Osteocyte (in vitro differentiated cells): ENCODE results near the gene PKD2. TPM values are rescaled to one million over a fixed set of nuclear protein-coding genes. Genes with fewer than 3 reads are reported as not detected.

Experiments used
- DNase-seq: peaks from one replicate; pipeline ENCODE4 v3.0.0; 2021; ENCODE audit warnings: mixed read lengths; ENCODE audit not compliant: unreplicated experiment; ENCODE audit errors: extremely low spot score
- H3K27ac Mint-ChIP-seq: one replicate; pipeline ENCODE4 v1.8.0; 2021; ENCODE audit warnings: mild to moderate bottlenecking, mixed read lengths; ENCODE audit not compliant: unreplicated experiment
- H3K27me3 Mint-ChIP-seq: one replicate; pipeline ENCODE4 v1.8.0; 2021; ENCODE audit warnings: mixed read lengths; ENCODE audit not compliant: unreplicated experiment
- H3K36me3 Mint-ChIP-seq: one replicate; pipeline ENCODE4 v1.8.0; 2021; ENCODE audit warnings: mixed read lengths; ENCODE audit not compliant: unreplicated experiment
- H3K4me1 Mint-ChIP-seq: one replicate; pipeline ENCODE4 v1.8.0; 2021; ENCODE audit warnings: mixed read lengths; ENCODE audit not compliant: unreplicated experiment
- H3K4me3 Mint-ChIP-seq: one replicate; pipeline ENCODE4 v1.8.0; 2021; ENCODE audit warnings: mild to moderate bottlenecking, moderate library complexity, mixed read lengths; ENCODE audit not compliant: unreplicated experiment
- H3K9me3 Mint-ChIP-seq: one replicate; pipeline ENCODE4 v1.8.0; 2021; ENCODE audit warnings: mixed read lengths; ENCODE audit not compliant: unreplicated experiment
- total RNA-seq: library from RNA; stranded (reverse); gene quantifications from 2 replicates; pipeline ENCODE4 v1.2.1, GENCODE V29; 2021
- TF ChIP-seq, protein P1 (sequence below): fragments of 200-600 bp; sonication (generic); IDR thresholded peaks from 2 replicates; pipeline ENCODE4 v1.5.0; 2021; ENCODE audit warnings: antibody characterized with exemption, mild to moderate bottlenecking, moderate library complexity

The PKD2 gene
- total RNA-seq, 1 donor from 2014 or later = 54.7 TPM

DNA sequence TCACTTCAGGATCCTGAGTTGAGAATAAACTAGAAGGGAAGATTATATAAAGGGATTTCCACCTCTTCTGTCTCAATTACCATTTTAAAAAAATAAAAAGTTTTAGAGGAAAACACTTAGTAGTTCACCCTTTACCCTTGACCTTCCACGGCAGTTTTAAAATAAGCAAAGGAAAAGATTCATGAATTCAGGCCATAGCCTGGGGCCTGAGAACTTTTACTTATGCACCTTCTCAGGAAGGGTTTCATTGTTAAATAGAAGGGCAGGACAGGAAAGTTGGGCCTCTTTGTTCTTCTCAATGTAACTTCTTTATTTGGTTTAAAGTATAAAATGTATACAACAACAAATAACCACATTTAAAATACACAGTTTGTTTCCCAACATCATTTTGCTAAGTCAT, 54.9 kb downstream of the PKD2 start:
- H3K27me3 Mint-ChIP-seq = no peaks in the 10 kb centered on the region
- H3K9me3 Mint-ChIP-seq = no peaks in the 10 kb centered on the region
- peaks cover 35% of the 10 kb centered on the region for H3K36me3 Mint-ChIP-seq
- TF ChIP-seq, protein P1, sequence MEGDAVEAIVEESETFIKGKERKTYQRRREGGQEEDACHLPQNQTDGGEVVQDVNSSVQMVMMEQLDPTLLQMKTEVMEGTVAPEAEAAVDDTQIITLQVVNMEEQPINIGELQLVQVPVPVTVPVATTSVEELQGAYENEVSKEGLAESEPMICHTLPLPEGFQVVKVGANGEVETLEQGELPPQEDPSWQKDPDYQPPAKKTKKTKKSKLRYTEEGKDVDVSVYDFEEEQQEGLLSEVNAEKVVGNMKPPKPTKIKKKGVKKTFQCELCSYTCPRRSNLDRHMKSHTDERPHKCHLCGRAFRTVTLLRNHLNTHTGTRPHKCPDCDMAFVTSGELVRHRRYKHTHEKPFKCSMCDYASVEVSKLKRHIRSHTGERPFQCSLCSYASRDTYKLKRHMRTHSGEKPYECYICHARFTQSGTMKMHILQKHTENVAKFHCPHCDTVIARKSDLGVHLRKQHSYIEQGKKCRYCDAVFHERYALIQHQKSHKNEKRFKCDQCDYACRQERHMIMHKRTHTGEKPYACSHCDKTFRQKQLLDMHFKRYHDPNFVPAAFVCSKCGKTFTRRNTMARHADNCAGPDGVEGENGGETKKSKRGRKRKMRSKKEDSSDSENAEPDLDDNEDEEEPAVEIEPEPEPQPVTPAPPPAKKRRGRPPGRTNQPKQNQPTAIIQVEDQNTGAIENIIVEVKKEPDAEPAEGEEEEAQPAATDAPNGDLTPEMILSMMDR = no peak
- DNase-seq = no peak
- no peak overlapping the region for H3K4me3 Mint-ChIP-seq
- no peaks in the 10 kb centered on the region for H3K4me1 Mint-ChIP-seq
- no peak overlapping the region for H3K27ac Mint-ChIP-seq

DNA sequence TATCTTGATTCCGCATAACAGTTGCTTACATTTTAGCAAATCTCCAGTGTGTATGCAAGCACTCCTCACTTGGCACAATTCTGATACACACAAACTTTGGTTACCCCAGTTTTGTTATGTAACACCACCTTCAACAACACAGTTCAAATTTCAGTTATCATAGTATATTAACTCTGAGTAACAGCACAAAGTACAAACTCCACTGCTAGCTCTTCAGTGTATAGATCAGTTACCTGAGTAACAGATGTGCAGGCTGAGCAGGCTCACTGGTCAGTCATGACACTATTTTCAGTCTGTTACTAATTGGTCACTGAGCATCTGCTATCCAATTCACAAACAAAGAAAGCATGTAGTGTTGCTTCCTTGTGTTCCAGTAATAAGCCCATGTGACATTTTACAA, 55.4 kb downstream of the PKD2 start:
- no peak for DNase-seq
- no peak overlapping the region for H3K27ac Mint-ChIP-seq
- TF ChIP-seq, protein P1 = no peak
- no peak overlapping the region for H3K4me3 Mint-ChIP-seq
- no peaks in the 10 kb centered on the region for H3K27me3 Mint-ChIP-seq
- peaks cover 41% of the 10 kb centered on the region for H3K36me3 Mint-ChIP-seq
- H3K9me3 Mint-ChIP-seq = no peaks in the 10 kb centered on the region
- no peaks in the 10 kb centered on the region for H3K4me1 Mint-ChIP-seq

DNA sequence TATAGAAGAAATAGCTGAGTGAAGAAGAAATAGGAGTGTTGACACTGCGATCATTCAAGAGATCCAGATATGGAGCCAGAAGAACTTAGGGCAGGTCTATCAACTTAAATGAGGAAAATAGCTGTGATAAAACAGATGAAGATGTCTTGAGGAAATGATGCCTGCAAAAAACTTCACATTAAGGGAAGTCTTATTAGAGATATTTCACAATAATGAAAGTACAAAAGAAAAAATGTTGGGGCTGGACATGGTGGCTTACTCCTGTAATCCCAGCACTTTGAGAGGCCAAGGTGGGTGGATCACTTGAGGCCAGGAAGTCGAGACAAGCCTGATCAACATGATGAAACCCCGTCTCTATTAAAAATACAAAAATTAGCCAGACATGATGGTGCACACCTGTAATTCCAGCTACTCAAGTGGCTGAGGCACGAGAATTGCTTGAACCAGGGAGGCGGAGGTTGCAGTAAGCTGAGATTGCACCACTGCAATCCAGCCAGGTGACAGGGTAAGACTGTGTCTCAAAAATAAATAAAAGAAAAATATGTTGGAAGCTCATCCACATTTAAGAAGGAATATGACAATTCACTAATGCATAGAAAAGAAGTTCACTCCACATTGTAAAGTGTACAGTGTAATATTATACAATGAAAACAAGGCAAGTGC, 56.3 kb downstream of the PKD2 start:
- Mint-ChIP-seq H3K27ac (no peak overlapping the region), H3K36me3 (peaks cover 44% of the 10 kb centered on the region), H3K4me3 (no peak overlapping the region), H3K4me1 (no peaks in the 10 kb centered on the region), H3K9me3 (peaks cover 3% of the 10 kb centered on the region), H3K27me3 (no peaks in the 10 kb centered on the region)
- TF ChIP-seq, protein P1 = no peak
- no peak for DNase-seq

DNA sequence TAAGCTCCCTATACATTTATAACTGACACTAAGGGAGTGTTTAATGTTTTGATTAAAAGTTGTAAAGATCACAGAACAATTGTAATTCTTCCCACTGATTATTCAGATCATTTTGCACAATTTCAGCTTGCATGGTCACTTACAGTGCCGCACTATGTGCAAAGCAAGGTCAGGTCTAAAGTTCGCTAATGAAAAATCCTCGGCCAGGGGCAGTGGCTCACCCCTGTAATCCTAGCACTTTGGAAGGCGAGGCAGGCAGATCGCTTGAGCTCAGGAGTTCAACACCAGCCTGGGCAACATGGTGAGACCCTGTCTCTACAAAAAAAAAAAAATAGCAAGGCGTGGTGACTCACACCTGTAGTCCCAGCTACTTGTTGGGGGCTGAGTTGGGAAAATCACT, 57.0 kb downstream of the PKD2 start:
- H3K4me1 Mint-ChIP-seq = no peaks in the 10 kb centered on the region
- H3K27ac Mint-ChIP-seq = no peak overlapping the region
- TF ChIP-seq, protein P1 = no peak
- H3K9me3 Mint-ChIP-seq = peaks cover 7% of the 10 kb centered on the region
- peaks cover 46% of the 10 kb centered on the region for H3K36me3 Mint-ChIP-seq
- no peak overlapping the region for H3K4me3 Mint-ChIP-seq
- no peaks in the 10 kb centered on the region for H3K27me3 Mint-ChIP-seq
- DNase-seq = no peak

DNA sequence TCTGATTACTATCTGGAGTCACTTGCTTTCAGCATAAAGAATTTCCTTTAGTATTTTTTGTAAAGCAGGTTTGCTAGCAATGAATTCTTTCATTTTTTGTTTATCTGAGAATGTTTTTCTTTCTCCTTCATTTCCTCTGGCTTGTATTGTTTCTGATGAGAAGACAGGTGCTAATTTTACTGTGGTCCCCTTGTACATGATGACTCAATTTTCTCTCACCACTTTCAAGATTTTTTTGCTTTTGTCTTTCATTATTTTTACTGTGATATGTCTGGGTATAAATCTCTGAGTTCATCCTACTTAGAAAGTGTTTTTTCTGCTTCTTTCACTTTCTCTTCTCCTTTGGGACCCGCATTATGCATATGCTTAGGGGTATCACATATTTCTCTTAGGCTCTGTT, 62.6 kb downstream of the PKD2 start:
- peaks cover 69% of the 10 kb centered on the region for H3K36me3 Mint-ChIP-seq

More for the DNA sequence above, 62.6 kb downstream of the PKD2 start:
- no peak overlapping the region for H3K27ac Mint-ChIP-seq
- H3K4me1 Mint-ChIP-seq = peaks cover 3% of the 10 kb centered on the region
- DNase-seq = no peak
- TF ChIP-seq, protein P1 = no peak
- no peak overlapping the region for H3K4me3 Mint-ChIP-seq
- H3K9me3 Mint-ChIP-seq = peaks cover 18% of the 10 kb centered on the region
- no peaks in the 10 kb centered on the region for H3K27me3 Mint-ChIP-seq
